Activated CD8-positive, alpha-beta memory T cell treated with anti-CD3 and anti-CD28 coated beads, Interleukin-2, amount 50 U/mL, for 1 hour (primary cell): Measurements from ENCODE around the gene USP34.
A peak's percentile ranks its signal among the peaks of the same experiment; 100 is the strongest.
"Not testable (repeated sequence)": the region's sequence is repeated elsewhere in the genome, so short reads cannot be mapped to it uniquely, and the experiment has no call there.

Experiments
- DNase-seq: peaks from one replicate; pipeline ENCODE4 v3.0.0-alpha.2; 2020; ENCODE audit errors: extremely low read depth

USP34 gene

DNA sequence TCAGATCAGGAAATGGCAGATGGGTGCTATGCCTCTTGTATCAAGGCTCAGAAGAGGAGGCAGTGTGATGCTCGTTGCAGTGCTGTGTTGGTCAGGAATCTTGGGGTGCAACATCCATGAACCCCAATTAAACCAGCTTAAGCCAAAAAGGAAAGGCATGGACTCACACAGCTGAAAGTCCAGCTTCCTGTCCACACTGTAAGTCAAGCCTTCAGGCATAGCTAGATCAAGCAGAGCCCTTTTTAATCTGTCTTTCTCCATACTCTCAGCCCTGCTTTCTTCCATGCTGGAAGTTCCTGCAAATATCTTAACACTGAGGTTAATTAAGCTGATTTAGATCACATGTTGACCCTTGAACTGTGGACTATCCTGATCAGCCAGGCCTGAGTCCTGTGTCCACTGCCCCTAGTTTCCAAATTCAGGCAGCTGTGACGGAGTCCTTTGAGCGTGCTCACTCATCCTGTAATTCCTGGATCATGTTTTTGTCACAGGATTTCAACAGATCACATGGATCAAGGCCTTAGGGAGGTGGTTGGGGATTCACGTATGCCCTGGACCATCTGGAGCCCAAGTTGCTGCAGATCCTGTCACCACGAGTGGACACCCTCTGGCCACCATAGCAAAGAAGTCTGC, 313.4 kb downstream of the USP34 start:
- DNase-seq: no peak

DNA sequence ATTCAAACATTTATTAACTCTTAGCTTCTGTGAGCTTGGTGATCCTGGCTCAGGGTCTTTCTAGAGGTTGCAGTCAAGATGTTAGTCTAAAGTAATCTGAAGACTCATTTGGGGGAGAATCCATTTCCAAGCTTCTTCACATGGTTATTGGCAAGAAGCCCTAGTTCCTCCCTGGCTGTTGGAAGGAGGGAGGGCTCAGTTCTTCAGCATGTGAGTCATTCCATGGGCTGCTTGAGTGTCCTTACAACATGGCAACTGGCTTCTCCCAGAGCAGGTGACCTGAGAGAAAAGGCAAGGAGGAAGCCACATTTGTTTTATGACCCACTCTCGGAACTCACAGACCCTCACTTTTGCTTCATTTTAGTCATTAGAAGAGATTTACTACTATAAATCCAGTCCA, 319.5 kb downstream of the USP34 start:
- no peak for DNase-seq

GRCh38 chr2:61149074-61149473, 321.8 kb downstream of the USP34 start:
- no peak for DNase-seq

- DNase-seq: not testable (repeated sequence)
Measured at GRCh38 chr2:61148091-61148490, 322.8 kb downstream of the USP34 start.

- no peak for DNase-seq
Measured at GRCh38 chr2:61145990-61146389, 324.9 kb downstream of the USP34 start.

GRCh38 chr2:61144697-61145268, 326.1 kb downstream of the USP34 start:
- peak; percentile 92 for DNase-seq

DNA sequence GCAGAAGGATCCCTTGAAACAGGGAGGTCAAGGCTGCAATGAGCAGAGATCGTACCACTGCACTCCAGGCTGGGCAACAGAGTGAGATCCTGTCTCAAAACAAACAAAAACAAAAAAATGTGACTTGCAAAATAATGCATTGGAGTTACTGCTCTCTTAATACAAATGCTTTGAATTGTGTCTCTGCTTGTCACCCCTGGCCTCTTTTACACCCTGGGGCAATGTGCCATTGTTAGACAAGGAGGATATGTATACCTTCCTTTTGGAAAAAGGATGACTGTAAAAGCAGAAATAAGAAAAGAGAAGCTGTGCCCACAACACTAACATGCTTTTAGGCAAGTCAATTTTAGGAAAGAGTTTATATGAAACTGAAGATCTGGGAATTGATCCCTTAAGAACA, 329.7 kb downstream of the USP34 start:
- DNase-seq: no peak

GRCh38 chr2:61138859-61139258, 332.0 kb downstream of the USP34 start:
- DNase-seq: no peak
